Breast epithelium (tissue), 4 donors: Measurements from ENCODE around the gene CSN2. TPM values are rescaled to one million over a fixed set of nuclear protein-coding genes. Genes with fewer than 3 reads are reported as not detected.

ENCODE experiments used
- DNase-seq, 2 donors: peaks; one replicate each; pipeline ENCODE4 v3.0.0-alpha.2; 2019; ENCODE audit warnings: low spot score in 2 of 2
- H3K27ac ChIP-seq, 2 donors: fragments of 200-600 bp; sonication (generic) in 1 of 2; one replicate each; pipeline ENCODE4 v1.5.1; 2016 to 2019; ENCODE audit warnings: mild to moderate bottlenecking in 1 of 2
- H3K27me3 ChIP-seq, 2 donors: fragments of 200-600 bp; sonication (generic) in 1 of 2; one replicate each; pipeline versions ENCODE4 v1.5.1 to v1.6.0; 2017 to 2019; ENCODE audit warnings: control low read depth in 1 of 2, mild to moderate bottlenecking in 1 of 2
- H3K36me3 ChIP-seq: fragments of 200-600 bp; one replicate; pipeline ENCODE4 v1.5.1; 2019
- H3K4me1 ChIP-seq, 2 donors: fragments of 200-600 bp; sonication (generic); one replicate each; pipeline ENCODE4 v1.5.1; 2016 to 2019; ENCODE audit warnings: control low read depth in 1 of 2
- H3K4me3 ChIP-seq, 3 donors: fragments of 200-600 bp; sonication (generic); 1 replicate in 2 of 3; 2 replicates in 1 of 3; pipeline ENCODE4 v1.5.1; 2016 to 2019; ENCODE audit warnings: mild to moderate bottlenecking in 3 of 3, moderate library complexity in 2 of 3
- H3K9me3 ChIP-seq, 2 donors: fragments of 200-600 bp; sonication (generic) in 1 of 2; one replicate each; pipeline ENCODE4 v1.5.1; 2016 to 2019; ENCODE audit warnings: control low read depth in 1 of 2
- POLR2A ChIP-seq: fragments of 450-650 bp; IDR thresholded peaks from one replicate; pipeline ENCODE4 v1.6.1; 2016; ENCODE audit warnings: antibody characterized with exemption, mild to moderate bottlenecking, moderate library complexity
- POLR2AphosphoS5 ChIP-seq, 3 donors: sonication (generic); formaldehyde crosslinking; IDR thresholded peaks; one replicate each; pipeline ENCODE4 v1.6.1; 2017; ENCODE audit warnings: antibody characterized with exemption in 3 of 3
- intact Hi-C: fragments of 100-400 bp; cut with DNase I; formaldehyde crosslinking; loops from one replicate; pipeline ENCODE4 v1.15.1; 2023; ENCODE audit warnings: low total_unique reads
- total RNA-seq, 3 donors: library from RNA; depleted of rRNA; stranded (reverse); fragments of >200 nt; gene quantifications; one replicate each; pipeline ENCODE4 v1.1.0, GENCODE V29; 2016
- TF ChIP-seq, protein P1 (sequence below), 3 donors: fragments of 450-650 bp; IDR thresholded peaks; one replicate each; pipeline ENCODE4 v1.5.1; 2016 to 2017; ENCODE audit warnings: antibody characterized with exemption in 3 of 3, mild to moderate bottlenecking in 3 of 3, moderate library complexity in 3 of 3

CSN2 gene
- total RNA-seq, 3 donors from 2014 or later = not detected

DNA sequence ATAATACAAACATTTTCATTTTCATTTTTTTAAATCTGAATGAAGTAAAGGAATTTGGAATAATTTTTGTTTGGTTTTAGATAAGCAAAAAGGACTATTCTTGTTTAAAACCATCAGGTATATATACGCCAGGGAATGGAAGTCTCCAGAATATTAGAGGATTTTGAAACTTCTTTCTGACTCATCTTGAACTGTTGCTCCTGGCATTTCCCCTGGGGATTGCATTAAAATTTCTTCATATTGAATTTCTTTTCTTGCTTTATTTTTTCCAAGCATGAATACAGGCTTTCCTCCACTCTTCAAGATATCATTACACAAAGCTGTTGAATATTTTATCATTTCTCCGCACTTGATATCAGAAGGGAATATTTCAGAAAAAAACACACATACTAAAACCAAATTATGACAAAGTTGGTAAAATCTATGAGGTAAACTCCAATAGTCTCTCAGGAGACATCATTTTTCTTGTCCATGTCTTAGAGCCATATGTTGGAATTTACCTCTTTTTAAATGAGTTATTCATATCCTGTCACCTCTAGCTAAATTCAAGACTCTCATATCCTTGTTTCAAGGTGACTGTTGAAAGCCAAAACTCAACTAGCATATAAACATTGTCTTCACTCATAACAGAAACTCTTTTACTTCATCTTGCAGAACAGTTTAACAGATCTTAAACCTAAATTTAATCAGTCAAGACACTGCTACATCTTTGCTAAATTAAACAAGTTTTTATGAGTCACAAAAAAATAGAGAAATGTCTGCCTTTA is 55.3 kb downstream of the CSN2 start:
- no peak overlapping the region for H3K4me3 ChIP-seq
- TF ChIP-seq POLR2AphosphoS5 (IDR thresholded peaks at IDR 0.05) = no peak
- TF ChIP-seq, protein P1, sequence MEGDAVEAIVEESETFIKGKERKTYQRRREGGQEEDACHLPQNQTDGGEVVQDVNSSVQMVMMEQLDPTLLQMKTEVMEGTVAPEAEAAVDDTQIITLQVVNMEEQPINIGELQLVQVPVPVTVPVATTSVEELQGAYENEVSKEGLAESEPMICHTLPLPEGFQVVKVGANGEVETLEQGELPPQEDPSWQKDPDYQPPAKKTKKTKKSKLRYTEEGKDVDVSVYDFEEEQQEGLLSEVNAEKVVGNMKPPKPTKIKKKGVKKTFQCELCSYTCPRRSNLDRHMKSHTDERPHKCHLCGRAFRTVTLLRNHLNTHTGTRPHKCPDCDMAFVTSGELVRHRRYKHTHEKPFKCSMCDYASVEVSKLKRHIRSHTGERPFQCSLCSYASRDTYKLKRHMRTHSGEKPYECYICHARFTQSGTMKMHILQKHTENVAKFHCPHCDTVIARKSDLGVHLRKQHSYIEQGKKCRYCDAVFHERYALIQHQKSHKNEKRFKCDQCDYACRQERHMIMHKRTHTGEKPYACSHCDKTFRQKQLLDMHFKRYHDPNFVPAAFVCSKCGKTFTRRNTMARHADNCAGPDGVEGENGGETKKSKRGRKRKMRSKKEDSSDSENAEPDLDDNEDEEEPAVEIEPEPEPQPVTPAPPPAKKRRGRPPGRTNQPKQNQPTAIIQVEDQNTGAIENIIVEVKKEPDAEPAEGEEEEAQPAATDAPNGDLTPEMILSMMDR (IDR thresholded peaks at IDR 0.05) = no peak
- TF ChIP-seq POLR2A = no peak
- no peak overlapping the region for H3K27ac ChIP-seq
- no peak for DNase-seq
- H3K36me3 ChIP-seq = no peaks in the 10 kb centered on the region
- H3K9me3 ChIP-seq = no peaks in the 10 kb centered on the region
- intact Hi-C loops = no loop called here
- no peaks in the 10 kb centered on the region for H3K4me1 ChIP-seq
- H3K27me3 ChIP-seq = no peaks in the 10 kb centered on the region

DNA sequence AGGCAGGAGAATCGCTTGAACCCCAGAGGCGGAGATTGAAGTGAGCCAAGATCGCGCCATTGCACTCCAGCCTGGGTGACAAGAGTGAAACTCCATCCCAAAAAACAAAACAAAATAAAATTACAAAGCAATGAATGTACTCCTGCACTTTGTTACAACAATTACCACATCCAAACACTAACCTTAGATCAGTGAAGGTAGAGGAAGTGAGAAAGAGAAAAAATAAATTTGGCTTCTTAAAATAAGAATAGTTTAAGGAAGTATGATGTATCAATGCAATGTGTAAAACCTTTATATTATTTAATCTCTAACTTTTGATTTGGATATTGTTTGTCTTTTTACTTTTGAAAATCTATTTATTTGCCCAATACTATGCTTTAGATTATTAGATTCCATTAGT is 56.3 kb downstream of the CSN2 start:
- no peaks in the 10 kb centered on the region for H3K27me3 ChIP-seq
- H3K9me3 ChIP-seq = peaks cover 0 to 6% of the 10 kb centered on the region in 2 donors
- no peak overlapping the region for H3K27ac ChIP-seq
- intact Hi-C loops = no loop called here
- H3K4me1 ChIP-seq = no peaks in the 10 kb centered on the region
- no peak overlapping the region for H3K4me3 ChIP-seq
- H3K36me3 ChIP-seq = no peaks in the 10 kb centered on the region
- no peak for TF ChIP-seq POLR2AphosphoS5 (IDR thresholded peaks at IDR 0.05)
- TF ChIP-seq, protein P1 (IDR thresholded peaks at IDR 0.05) = no peak
- no peak for TF ChIP-seq POLR2A
- DNase-seq = no peak

- TF ChIP-seq, protein P1 (IDR thresholded peaks at IDR 0.05) = no peak
- TF ChIP-seq POLR2A (no peak), POLR2AphosphoS5 (IDR thresholded peaks at IDR 0.05) (no peak)
- intact Hi-C loops = no loop called here
- no peaks in the 10 kb centered on the region for H3K36me3 ChIP-seq
- no peaks in the 10 kb centered on the region for H3K4me1 ChIP-seq
- no peaks in the 10 kb centered on the region for H3K27me3 ChIP-seq
- peaks cover 0 to 6% of the 10 kb centered on the region in 2 donors for H3K9me3 ChIP-seq
- no peak overlapping the region for H3K4me3 ChIP-seq
- DNase-seq = no peak
- no peak overlapping the region for H3K27ac ChIP-seq
These were observed 58.4 kb downstream of the CSN2 start for GRCh38 chr4:69907151-69907550.

Other genes with a start within 250 kb of the CSN2 start
- gene SULT1B1, start 205.1 kb downstream of the CSN2 start, total RNA-seq = 1 to 10 TPM in 2 of 3 donors, under 1 TPM in 1; 0.88 to 1.6 (median 1.4) TPM
- under 1 TPM in 2 of 3 donors, not detected in 1; 0.59 to 0.66 TPM for gene SULT1E1, start 105.6 kb downstream of the CSN2 start, total RNA-seq
- 1 to 10 TPM; 1.0 to 6.7 (median 2.9) TPM for gene CSN1S1, start 34.7 kb downstream of the CSN2 start, total RNA-seq
- gene STATH, start 30.2 kb upstream of the CSN2 start, total RNA-seq = not detected
- not detected for gene HTN3, start 62.7 kb upstream of the CSN2 start, total RNA-seq
- gene HTN1, start 84.7 kb upstream of the CSN2 start, total RNA-seq = not detected
- gene PRR27, start 188.5 kb upstream of the CSN2 start, total RNA-seq = not detected
- 1 to 10 TPM in 1 of 3 donors, not detected in 2; 1.2 TPM for gene ODAM, start 230.0 kb upstream of the CSN2 start, total RNA-seq